GM12878 (cell line): ENCODE measurements around the gene WDR91. TPM values are rescaled to one million over a fixed set of nuclear protein-coding genes. Genes with fewer than 3 reads are reported as not detected.

Experiments used
- ATF3 ChIP-seq: IDR thresholded peaks from 2 replicates; pipeline ENCODE4 v1.6.1; 2011; ENCODE audit warnings: low read depth, mild to moderate bottlenecking, low read length, moderate library complexity, borderline replicate concordance; ENCODE audit errors: extremely low read depth
- CREM ChIP-seq: IDR thresholded peaks from 2 replicates; pipeline ENCODE4 v1.6.1; 2014; ENCODE audit warnings: antibody characterized with exemption, low read depth
- DPF2 ChIP-seq: fragments of 450-650 bp; IDR thresholded peaks from 2 replicates; pipeline ENCODE4 v1.6.1; 2017; ENCODE audit warnings: mild to moderate bottlenecking
- EP300 ChIP-seq, 2 experiments: fragments of 150-350 bp in 1 of 2; IDR thresholded peaks; 2 replicates each; pipeline ENCODE4 v1.6.1; 2011 to 2012; ENCODE audit warnings: low read depth in 2 of 2, low read length in 2 of 2, borderline replicate concordance in 1 of 2, improper control_type of control experiment in 1 of 2, inconsistent platforms in 1 of 2; ENCODE audit not compliant: control insufficient read depth in 1 of 2
- HDGF ChIP-seq: fragments of 450-650 bp; IDR thresholded peaks from 2 replicates; pipeline ENCODE4 v1.6.1; 2016; ENCODE audit warnings: antibody characterized with exemption
- IKZF2 ChIP-seq, 2 experiments: fragments of 450-650 bp; IDR thresholded peaks; 2 replicates each; pipeline ENCODE4 v1.6.1; 2017; ENCODE audit warnings: mild to moderate bottlenecking in 2 of 2, moderate library complexity in 2 of 2
- MEF2B ChIP-seq: fragments of 450-650 bp; IDR thresholded peaks from 2 replicates; pipeline ENCODE4 v1.6.1; 2018; ENCODE audit warnings: mild to moderate bottlenecking, moderate library complexity; ENCODE audit not compliant: partially characterized antibody, poor library complexity, severe bottlenecking
- MTA2 ChIP-seq: fragments of 450-650 bp; IDR thresholded peaks from 2 replicates; pipeline ENCODE4 v1.6.1; 2016; ENCODE audit warnings: low read depth, mild to moderate bottlenecking, moderate library complexity
- NR2F1 ChIP-seq: fragments of 450-650 bp; conservative IDR thresholded peaks from 2 replicates; pipeline ENCODE4 v1.6.1; 2017; ENCODE audit warnings: mild to moderate bottlenecking
- SMARCA5 ChIP-seq: fragments of 450-650 bp; IDR thresholded peaks from 2 replicates; pipeline ENCODE4 v1.6.1; 2017; ENCODE audit warnings: mild to moderate bottlenecking
- SMC3 ChIP-seq: IDR thresholded peaks from 2 replicates; pipeline ENCODE4 v1.6.1; 2011; ENCODE audit warnings: low read length, improper control_type of control experiment, borderline replicate concordance
- USF2 ChIP-seq: IDR thresholded peaks from 2 replicates; pipeline ENCODE4 v1.6.1; 2011; ENCODE audit warnings: low read depth, low read length, improper control_type of control experiment, borderline replicate concordance
- ZBTB33 ChIP-seq: fragments of 450-650 bp; IDR thresholded peaks from 2 replicates; pipeline ENCODE4 v1.6.1; 2017; ENCODE audit warnings: mild to moderate bottlenecking
- ZNF687 ChIP-seq: fragments of 450-650 bp; IDR thresholded peaks from 2 replicates; pipeline ENCODE4 v1.6.1; 2017; ENCODE audit warnings: mild to moderate bottlenecking, moderate library complexity
- ZSCAN29 ChIP-seq: fragments of 450-650 bp; IDR thresholded peaks from 2 replicates; pipeline ENCODE4 v1.6.1; 2017; ENCODE audit warnings: mild to moderate bottlenecking, moderate library complexity
- polyA plus RNA-seq, 11 experiments: library from polyadenylated mRNA; depleted of rRNA in 4 of 11; unstranded in 6 of 11; stranded (reverse) in 5 of 11; fragments of >200 nt; fragmentation: Nextera tagmentation in 4 of 11; fragmentation: Illumina TruSeq in 1 of 11; extraction: Ambion mirVana in 4 of 11; extraction: Trizol in 1 of 11; gene quantifications; 1 replicate in 1 of 11; 2 replicates in 10 of 11; pipeline versions ENCODE4 v1.2.1 to v1.2.3, GENCODE V29; 2011 to 2016; ENCODE audit warnings: inconsistent platforms in 2 of 11, missing spikeins in 2 of 11, low read depth in 1 of 11
- total RNA-seq, 4 experiments: library from RNA; depleted of rRNA in 3 of 4; stranded (reverse); fragments of >200 nt in 3 of 4; fragmentation: Illumina TruSeq in 1 of 4; extraction: Trizol in 1 of 4; gene quantifications; 2 replicates each; pipeline versions ENCODE4 v1.2.1 to v1.2.3, GENCODE V29; 2013 to 2021

Gene WDR91
- total and polyA plus RNA-seq, 10 of the 15 experiments (the other 5 are each of a cell fraction or from before 2014, with no cell fraction given) = 7.6 to 83.3 (median 16.5) TPM

GRCh38 chr7:135160098-135160857 is 51.0 kb downstream of the WDR91 start (continued):
- TF ChIP-seq CREM = peak; percentile 13; the same call in 1 of the 2 replicates
- TF ChIP-seq USF2 = no peak
- TF ChIP-seq EP300 (IDR thresholded peaks at IDR 0.05; ENCODE audit: borderline replicate concordance in 1 of 2, control insufficient read depth in 1 of 2, low read depth in 2 of 2, low read length in 2 of 2) = peak in 1 of 2 experiments; percentile 15; a peak in 1 of 4 replicates
- TF ChIP-seq MTA2 = peak; percentile 38; the same call in 1 of the 2 replicates
- no peak for TF ChIP-seq ZSCAN29
- no peak for TF ChIP-seq HDGF
- peak; percentile 59; the same call in 1 of the 2 replicates for TF ChIP-seq ZNF687
- TF ChIP-seq MEF2B = peak; percentile 67
- TF ChIP-seq ATF3 = no peak
- no peak for TF ChIP-seq SMC3
- no peak for TF ChIP-seq SMARCA5
- peak; percentile 9 to 36; a peak in 2 of 4 replicates for TF ChIP-seq IKZF2 (IDR thresholded peaks at IDR 0.05)
- 0 out of 2 replicates have a peak, but pooled peaks have one; percentile 18 for TF ChIP-seq DPF2
- TF ChIP-seq NR2F1 = peak; percentile 85
- TF ChIP-seq ZBTB33 = no peak
